Left lung (tissue), 10 donors: ENCODE data around the gene BGN. TPM values are rescaled to one million over a fixed set of nuclear protein-coding genes. Genes with fewer than 3 reads are reported as not detected.
A peak's percentile ranks its signal among the peaks of the same experiment; 100 is the strongest.

Experiments used
- ATAC-seq: fragments of 200-7000 bp; cut with Tn5 transposase; one replicate; pipeline ENCODE4 v1.9.1; 2020; ENCODE audit warnings: moderate library complexity
- DNase-seq, 4 donors: peaks; one replicate each; pipeline ENCODE4 v3.0.0-alpha.2; 2013 to 2020
- H3K27ac ChIP-seq, 2 donors: fragments of 200-600 bp; sonication (generic) in 1 of 2; one replicate each; pipeline versions ENCODE4 v1.5.0 to v1.8.0; 2020 to 2021
- H3K27me3 ChIP-seq, 2 donors: fragments of 200-600 bp; sonication (generic) in 1 of 2; one replicate each; pipeline versions ENCODE4 v1.5.0 to v1.8.0; 2020 to 2021
- H3K36me3 ChIP-seq, 2 donors: fragments of 200-600 bp; sonication (generic) in 1 of 2; one replicate each; pipeline versions ENCODE4 v1.5.0 to v1.8.0; 2020 to 2021
- H3K4me1 ChIP-seq, 2 donors: fragments of 200-600 bp; one replicate each; pipeline ENCODE4 v1.8.0; 2021
- H3K4me3 ChIP-seq, 2 donors: fragments of 200-600 bp; sonication (generic) in 1 of 2; one replicate each; pipeline versions ENCODE4 v1.5.0 to v1.8.0; 2020 to 2021; ENCODE audit warnings: mild to moderate bottlenecking in 1 of 2
- H3K9me3 ChIP-seq, 2 donors: fragments of 200-600 bp; sonication (generic) in 1 of 2; one replicate each; pipeline versions ENCODE4 v1.5.0 to v1.8.0; 2020 to 2021
- intact Hi-C, 2 donors: fragments of 100-400 bp; cut with DNase I; formaldehyde crosslinking; loops; one replicate each; pipeline versions ENCODE4 v1.11.2 to v1.14.2; 2022
- polyA plus RNA-seq, 6 donors: library from polyadenylated mRNA; unstranded; fragments of 120-200 nt; gene quantifications; one replicate each; pipeline ENCODE4 v1.2.1, GENCODE V29; 2013; ENCODE audit not compliant: insufficient read length in 6 of 6
- total RNA-seq, 2 donors: library from RNA; stranded (reverse); fragmentation: NEBNext Ultra II Directional; extraction: Animal tissue kit (Norgen Biotek cat#: 25700); gene quantifications; one replicate each; pipeline ENCODE4 v1.2.1, GENCODE V29; 2021
- TF ChIP-seq, protein P1 (sequence below), 2 donors: fragments of 200-600 bp; sonication (generic) in 1 of 2; IDR thresholded peaks; one replicate each; pipeline versions ENCODE4 v1.5.0 to v1.8.0; 2021; ENCODE audit warnings: antibody characterized with exemption in 2 of 2
- donor health status: DM: no; HTN: yes; CAD: no.
- donor health status: DM: no; HTN: no; CAD: no.

The BGN gene
- total and polyA plus RNA-seq, 8 donors = 175 to 492 (median 202) TPM

GRCh38 chrX:153486171-153486570 is 8.6 kb upstream of the BGN start:
- TF ChIP-seq, protein P1, sequence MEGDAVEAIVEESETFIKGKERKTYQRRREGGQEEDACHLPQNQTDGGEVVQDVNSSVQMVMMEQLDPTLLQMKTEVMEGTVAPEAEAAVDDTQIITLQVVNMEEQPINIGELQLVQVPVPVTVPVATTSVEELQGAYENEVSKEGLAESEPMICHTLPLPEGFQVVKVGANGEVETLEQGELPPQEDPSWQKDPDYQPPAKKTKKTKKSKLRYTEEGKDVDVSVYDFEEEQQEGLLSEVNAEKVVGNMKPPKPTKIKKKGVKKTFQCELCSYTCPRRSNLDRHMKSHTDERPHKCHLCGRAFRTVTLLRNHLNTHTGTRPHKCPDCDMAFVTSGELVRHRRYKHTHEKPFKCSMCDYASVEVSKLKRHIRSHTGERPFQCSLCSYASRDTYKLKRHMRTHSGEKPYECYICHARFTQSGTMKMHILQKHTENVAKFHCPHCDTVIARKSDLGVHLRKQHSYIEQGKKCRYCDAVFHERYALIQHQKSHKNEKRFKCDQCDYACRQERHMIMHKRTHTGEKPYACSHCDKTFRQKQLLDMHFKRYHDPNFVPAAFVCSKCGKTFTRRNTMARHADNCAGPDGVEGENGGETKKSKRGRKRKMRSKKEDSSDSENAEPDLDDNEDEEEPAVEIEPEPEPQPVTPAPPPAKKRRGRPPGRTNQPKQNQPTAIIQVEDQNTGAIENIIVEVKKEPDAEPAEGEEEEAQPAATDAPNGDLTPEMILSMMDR (IDR thresholded peaks at IDR 0.05) = no peak
- intact Hi-C loops = no loop called here
- DNase-seq (no peak), ATAC-seq (no peak)
- peaks cover 0 to 7% of the 10 kb centered on the region in 2 donors for H3K4me1 ChIP-seq
- no peaks in the 10 kb centered on the region for H3K27me3 ChIP-seq
- H3K4me3 ChIP-seq = no peak overlapping the region
- H3K27ac ChIP-seq = no peak overlapping the region
- H3K36me3 ChIP-seq = no peaks in the 10 kb centered on the region
- H3K9me3 ChIP-seq = no peaks in the 10 kb centered on the region

- no peak overlapping the region for H3K4me3 ChIP-seq
- H3K27ac ChIP-seq = no peak overlapping the region
- TF ChIP-seq, protein P1 (IDR thresholded peaks at IDR 0.05) = no peak
- ATAC-seq = no peak
- no peaks in the 10 kb centered on the region for H3K27me3 ChIP-seq
- H3K4me1 ChIP-seq = peaks cover 4 to 7% of the 10 kb centered on the region in 2 donors
- H3K9me3 ChIP-seq = no peaks in the 10 kb centered on the region
- intact Hi-C loops = no loop called here
- DNase-seq = no peak
- H3K36me3 ChIP-seq = no peaks in the 10 kb centered on the region
These were observed 7.1 kb upstream of the BGN start for GRCh38 chrX:153487590-153488071.

DNA sequence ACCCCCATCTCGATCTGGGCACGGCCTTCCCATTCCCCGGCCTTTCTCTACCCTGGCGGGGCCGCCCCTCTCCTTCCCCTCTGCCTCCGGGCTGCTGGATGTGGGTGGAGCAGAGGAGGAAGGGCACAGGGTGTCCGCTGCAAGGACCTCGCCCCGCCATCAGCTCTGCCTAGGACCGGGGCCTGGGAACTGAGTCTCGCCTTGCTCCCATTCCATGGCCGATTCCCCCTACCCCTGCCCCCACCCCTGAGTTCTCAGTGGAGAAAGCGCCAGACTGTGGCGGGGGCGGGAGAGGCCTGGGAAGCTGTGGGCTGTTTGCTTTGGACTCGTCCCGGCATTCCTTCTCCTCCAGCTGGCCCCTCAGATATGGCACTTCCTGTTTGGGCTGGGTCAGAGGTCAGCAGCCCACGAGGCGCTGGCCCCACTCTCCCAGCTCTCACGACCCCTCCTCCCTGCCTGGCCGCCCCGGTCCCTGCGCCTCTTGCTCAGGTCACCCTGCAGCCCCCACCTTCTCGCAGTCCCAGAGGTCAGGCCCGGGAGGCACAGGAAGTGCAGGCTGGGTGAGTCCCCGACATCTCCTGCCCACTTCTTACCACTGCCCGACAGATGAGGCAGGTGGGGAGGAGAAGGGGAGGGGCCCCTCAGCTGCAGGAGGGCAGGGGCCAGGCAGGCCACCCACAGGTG is 6.4 kb upstream of the BGN start:
- Histone ChIP-seq H3K27ac (peak overlapping the region in 1 of 2 donors; percentile 29), H3K4me1 (peaks cover 4 to 7% of the 10 kb centered on the region in 2 donors), H3K36me3 (no peaks in the 10 kb centered on the region), H3K27me3 (no peaks in the 10 kb centered on the region), H3K9me3 (no peaks in the 10 kb centered on the region), H3K4me3 (no peak overlapping the region)
- intact Hi-C loops = no loop called here
- TF ChIP-seq, protein P1 (IDR thresholded peaks at IDR 0.05) = no peak
- ATAC-seq (peak; percentile 33), DNase-seq (no peak)

DNA sequence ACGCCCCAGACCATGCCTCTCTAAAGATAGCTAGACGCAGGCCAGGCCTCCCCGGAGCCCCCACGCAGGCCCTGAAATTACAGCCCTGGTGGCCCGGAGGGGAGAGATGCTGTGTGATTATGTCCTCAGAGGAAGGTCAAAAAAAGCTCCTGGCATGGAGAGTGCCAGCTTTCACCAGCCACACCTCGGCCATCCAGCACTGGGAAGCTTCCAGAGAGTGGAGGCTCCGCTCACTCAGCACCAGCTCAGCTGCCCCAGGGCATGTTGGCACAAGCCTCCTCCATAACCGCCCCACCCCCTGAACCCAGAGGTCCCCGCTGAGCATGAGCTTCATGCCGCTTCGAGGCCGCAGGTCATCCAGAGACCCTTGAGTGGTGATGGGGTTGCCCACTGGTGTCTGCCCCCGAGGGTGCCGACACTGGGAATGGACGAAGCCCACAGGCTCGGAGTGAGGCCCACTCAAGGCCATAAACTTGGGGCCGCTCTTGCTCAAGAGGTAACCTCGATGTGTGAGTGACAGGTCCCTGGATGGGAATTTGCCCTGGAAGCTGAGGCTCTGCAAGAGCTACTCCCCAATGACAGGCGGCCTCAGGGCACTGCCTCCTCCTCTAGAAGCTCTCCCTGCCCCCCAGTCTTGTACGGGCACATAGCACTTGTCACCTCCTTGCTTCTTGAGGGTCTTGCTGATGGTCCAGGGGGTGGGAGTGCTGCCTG is 4.4 kb upstream of the BGN start:
- peaks cover 4 to 7% of the 10 kb centered on the region in 2 donors for H3K4me1 ChIP-seq
- peaks cover 0 to 11% of the 10 kb centered on the region in 2 donors for H3K27me3 ChIP-seq
- no peaks in the 10 kb centered on the region for H3K36me3 ChIP-seq
- DNase-seq = no peak
- no peak for ATAC-seq
- intact Hi-C loops = no loop called here
- TF ChIP-seq, protein P1 (IDR thresholded peaks at IDR 0.05) = no peak
- H3K4me3 ChIP-seq = no peak overlapping the region
- no peaks in the 10 kb centered on the region for H3K9me3 ChIP-seq
- no peak overlapping the region for H3K27ac ChIP-seq

GRCh38 chrX:153491351-153491914 is 3.3 kb upstream of the BGN start:
- TF ChIP-seq, protein P1 (IDR thresholded peaks at IDR 0.05) = no peak
- H3K4me1 ChIP-seq = peaks cover 4 to 7% of the 10 kb centered on the region in 2 donors

More at GRCh38 chrX:153491351-153491914, 3.3 kb upstream of the BGN start:
- H3K36me3 ChIP-seq = no peaks in the 10 kb centered on the region
- DNase-seq (no peak), ATAC-seq (no peak)
- no peak overlapping the region for H3K4me3 ChIP-seq
- peaks cover 0 to 21% of the 10 kb centered on the region in 2 donors for H3K27me3 ChIP-seq
- peak overlapping the region in 1 of 2 donors; percentile 7 for H3K27ac ChIP-seq
- no peaks in the 10 kb centered on the region for H3K9me3 ChIP-seq
- intact Hi-C loops = no loop called here
